ENCODE measurements around the gene RO60.

RO60 gene

DNA sequence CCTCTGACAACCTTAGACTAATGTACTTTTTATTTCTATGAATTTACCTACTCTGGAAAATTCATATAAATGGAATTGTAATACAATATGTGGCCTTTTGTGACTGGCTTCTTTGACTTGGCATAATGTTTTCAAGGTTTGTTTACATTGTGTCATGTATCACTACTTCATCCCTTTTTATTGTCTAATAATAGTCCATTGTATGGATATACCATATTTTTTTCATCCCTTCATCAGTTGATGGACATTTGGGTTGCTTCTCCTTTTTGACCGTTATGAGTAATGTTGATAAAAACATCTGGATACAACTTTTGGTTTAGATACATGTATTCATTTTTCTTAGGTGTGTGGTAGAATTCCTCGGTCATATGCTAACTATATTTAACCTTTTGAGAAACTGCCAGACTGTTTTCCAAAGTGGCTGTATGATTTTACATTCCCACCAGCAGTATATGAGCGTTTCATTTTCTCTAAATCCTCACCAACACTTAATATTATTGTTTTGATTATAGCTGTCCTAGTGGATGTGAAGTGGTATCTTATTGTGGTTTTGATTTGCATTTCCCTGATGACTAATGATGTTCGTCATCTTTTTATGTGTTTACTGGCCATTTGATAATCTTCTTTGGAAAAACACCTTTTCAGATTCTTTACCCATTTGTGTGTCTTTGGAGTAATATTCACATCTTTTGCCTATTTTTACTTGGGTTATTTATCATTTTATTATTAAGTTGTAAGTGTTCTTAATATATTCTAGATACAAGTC is 3.5 kb downstream of the RO60 start:
- DNase-seq: no peak

DNA sequence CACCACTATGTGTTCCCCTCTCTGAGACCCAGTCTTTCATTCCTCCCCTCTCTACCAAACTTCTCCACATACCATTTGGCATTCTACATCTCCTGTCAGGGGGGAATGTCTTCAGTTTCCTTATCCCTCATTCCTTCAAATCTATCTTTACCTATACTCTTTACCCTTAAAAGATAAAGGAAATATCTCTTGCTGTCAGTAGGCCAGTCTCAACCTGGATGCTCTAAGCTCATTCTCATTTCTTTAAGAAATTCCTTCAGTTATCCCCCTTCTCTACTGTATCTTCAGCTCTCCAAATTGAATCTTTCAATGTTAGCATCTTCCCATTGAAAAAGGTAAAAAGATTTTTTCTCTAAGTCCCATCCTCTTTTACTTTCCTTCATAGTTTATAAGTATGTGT is 6.5 kb downstream of the RO60 start:
- DNase-seq: no peak

DNA sequence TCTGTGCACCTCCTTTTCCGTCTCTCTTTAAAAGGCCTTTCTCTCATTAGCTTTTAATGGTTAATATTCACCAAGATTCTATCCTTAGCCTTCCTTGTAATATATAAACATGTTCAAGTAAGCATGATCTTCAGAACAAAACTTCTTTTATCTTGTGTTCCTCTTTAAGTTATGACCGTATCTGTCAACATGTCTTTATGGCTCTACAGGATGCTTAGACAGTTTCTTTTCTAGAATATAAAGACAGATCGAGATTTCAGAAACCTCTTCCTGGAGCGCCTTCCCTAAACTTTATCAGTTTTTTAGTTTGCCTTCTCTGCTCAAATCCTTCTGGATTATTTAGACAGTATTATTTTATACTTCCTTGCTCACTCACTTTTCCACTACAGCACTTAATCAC is 7.2 kb downstream of the RO60 start:
- no peak for DNase-seq

DNA sequence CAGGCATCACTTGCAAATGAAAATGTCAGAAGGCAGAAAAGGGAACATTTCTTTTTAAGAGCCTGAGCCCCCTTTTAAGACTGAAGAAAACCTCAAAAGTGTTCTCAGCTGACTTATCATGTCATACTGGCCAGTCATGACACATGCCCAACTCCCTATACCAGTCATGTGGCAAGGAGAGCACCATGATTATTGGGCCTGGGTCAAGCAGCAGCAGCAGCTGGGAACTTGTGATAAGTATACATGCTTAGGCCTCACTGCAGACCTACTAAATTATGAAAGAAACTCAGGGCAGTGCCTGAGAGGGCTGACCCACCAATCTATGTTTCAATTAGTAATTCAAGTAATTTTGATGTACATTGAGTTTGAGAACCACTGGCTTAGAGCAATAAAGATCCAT is 8.6 kb downstream of the RO60 start:
- DNase-seq: no peak

DNA sequence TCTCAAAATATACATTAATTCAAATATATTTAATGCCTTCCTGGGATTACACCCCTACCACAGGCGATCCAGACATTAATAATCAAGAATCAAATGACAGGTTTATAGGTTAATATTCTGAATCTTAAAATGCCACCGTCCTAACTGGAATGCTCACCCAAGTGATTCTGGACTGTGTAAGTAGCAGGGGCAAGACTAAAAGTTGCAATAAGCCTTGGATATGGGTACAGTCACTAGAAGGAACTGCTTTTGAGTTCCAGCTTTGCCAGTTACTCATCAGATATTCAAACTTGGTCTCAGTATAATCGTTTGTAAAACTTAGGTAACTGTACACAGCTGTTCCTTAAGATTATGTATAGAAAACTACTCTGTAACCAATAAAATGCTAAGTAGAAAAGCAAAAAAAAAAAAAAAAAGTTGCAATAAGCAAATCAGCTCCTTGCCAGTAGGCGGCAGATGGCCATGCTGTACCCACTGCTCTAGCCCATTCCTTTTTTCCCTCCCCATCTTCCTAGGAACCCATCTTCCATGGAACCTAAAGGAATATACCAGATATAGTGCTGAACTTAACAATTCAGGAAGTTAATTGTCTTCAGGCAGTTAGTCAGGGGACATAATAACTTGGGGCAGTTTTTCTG is 10.5 kb downstream of the RO60 start:
- DNase-seq: no peak

DNA sequence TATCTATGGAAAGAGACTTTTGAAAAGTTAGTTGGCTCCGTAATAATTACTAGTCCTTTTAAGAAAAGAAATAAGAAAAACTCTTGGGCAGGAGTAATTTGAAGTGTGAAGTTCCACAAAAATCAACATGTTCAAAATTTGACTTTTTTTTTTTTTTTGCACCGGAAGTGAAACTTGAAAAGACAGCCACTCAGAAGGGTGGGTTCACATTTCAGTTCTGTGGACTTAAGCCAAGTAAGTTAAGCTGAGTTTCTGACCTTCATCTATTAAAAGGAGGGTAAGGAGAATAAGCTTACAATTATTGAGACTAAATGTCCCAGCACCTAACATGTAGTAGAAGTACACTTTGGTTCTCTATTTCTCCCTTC is 11.0 kb downstream of the RO60 start:
- no peak for DNase-seq

DNA sequence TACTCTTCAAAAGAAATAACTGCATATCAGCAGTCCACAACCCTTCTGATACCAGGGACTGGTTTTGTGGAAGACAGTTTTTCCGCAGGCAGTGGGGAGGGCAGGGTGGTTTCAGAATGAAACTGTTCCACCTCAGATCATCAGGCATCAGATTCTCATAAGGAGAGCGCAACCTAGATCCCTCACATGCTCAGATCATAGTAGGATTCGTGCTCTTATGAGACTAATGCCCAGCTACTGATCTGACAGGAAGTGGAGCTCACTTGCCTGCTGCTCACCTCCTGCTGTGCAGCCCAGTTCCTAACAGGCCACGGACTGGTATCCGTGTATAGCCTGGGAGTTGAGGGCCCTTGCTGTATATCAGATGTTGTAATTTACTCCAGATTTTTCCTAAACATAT is 11.5 kb downstream of the RO60 start:
- DNase-seq: no peak

DNA sequence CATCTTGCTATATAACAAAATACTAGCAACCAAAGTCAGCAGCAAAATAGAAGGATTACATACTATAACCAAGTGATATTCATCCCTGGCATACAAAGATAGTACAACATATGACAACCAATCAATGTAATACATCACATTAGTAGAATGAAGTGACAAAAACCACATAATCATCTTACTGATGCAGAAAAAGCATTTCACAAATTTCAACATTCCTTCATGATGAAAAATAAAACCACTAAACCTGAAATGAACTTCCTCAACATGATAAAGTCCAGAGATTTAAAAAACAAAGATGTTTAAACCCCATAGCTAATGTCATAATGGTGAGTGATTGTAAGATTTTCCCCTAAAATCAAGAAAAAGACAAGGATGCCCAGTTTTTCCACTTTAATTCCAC is 18.6 kb downstream of the RO60 start:
- DNase-seq: no peak

DNA sequence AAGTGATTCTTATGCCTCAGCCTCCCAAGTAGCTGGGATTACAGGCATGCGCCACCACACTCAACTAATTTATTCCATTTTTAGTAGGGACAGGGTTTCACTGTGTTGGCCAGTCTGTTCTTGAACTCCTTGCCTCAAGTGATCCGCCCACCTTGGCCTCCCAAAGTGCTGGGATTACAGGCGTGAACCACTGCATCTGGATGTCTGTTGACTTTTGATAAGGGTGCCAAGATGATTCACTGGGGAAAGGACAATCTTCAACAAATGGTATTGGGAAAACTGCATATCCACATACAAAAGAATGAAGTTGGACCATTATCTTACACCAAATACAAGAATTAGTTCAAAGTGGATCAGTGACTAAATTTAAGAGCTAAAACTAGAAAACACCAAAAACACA is 19.8 kb downstream of the RO60 start:
- DNase-seq: no peak

DNA sequence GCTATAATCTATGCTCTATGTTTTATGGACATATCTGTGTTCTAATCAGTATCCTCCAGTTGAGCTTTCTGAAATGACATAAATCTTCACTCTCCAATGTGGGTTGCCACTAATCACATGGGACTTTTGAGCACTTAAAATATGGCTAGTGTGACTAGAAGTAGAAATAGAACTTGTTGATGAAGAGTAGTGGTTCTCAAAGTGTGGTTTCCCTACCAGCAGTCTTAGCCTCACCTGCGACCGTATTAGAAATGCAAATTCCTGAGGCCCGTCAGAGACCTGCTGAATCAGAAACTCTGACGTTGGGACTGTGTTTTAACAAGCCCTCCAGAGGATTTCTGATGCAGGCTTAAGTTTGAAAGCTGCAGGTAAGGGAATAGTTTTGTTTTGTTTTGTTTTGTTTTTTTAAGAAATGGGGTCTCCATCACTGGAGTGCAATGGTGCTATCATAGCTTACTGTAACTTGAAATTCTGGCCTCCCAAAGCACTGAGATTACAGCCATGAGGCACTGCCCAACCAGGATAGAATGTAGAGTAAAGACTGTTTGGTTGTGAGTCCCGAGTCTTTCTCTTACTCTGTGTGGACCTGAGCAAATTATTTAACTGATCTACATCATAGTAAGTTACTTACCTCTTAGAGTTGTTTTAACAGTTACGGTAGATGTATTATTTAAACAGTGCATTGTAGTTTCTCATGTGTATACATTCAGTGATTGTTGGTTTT is 24.1 kb downstream of the RO60 start:
- DNase-seq: no peak

DNA sequence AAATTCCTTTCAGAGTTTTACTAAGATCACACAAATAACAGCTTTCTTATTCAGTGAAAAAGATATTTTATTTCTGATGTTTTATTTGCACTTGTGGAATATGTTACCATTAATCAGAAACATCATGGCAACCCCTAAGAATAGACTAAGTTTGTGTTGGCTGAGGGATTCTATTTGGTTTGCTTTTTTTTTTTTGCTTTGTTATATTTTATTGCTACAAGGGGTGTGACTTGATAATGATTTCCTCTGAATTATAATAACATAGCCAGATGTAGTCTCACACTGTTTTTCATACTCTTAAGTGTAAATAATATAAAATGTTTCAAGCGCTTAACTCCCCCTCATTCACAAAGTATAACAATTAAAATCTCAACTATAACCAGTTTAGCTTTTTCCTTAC is 25.9 kb downstream of the RO60 start:
- DNase-seq: no peak

DNA sequence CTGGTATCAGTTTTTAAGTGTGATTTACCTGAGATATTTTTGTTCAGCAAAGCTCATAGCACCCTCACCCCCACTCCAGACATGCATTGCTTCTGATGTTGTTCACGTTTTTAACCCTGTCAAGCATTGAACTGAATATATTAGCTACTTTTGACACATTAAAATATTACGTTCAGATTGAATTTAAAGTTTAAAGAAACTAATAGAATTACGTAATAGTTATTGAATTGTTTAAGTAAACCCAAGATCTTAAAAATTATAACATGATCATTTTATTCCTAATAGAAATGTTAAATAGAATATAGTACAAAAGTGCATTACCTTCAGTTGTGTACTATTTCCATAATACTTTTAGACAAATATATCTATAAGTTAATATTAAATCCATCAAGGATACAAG is 26.9 kb downstream of the RO60 start:
- no peak for DNase-seq

DNA sequence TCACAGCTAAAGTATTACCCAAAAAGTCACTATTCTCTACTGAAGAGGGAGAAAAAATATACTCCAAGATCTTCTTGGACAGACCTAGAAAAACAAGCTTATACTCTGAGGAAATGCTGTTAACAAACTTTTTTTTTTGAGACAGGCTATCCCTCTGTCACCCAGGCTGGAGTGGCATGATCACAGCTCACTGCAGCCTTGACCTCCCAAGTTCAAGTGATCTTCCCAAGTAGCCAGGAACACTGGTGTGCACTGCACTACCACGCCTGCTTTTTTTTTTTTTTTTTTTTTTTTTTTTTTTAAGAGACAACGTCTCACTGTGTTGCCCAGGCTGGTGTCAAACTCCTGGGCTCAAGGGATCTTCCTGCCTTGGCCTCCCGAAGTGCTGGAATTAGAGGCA is 28.5 kb downstream of the RO60 start:
- no peak for DNase-seq

DNA sequence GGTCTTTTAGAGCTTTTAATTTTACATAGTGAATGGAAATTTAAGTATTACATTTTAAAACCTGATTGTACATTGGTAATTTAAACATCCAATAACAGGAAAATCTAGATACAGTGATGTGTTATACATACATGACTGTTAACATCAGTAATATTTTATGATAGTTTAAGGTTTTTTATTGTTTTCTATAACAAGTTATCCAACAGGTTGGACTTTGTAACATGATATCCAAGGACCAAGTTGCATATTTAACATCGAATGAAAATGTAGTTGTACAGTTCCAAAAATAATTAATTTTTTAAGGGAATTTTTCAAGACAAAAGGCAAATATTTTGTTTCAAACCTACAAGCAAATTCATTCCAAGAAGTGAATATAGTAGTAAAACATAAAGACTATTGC is 31.5 kb downstream of the RO60 start:
- DNase-seq: no peak

DNA sequence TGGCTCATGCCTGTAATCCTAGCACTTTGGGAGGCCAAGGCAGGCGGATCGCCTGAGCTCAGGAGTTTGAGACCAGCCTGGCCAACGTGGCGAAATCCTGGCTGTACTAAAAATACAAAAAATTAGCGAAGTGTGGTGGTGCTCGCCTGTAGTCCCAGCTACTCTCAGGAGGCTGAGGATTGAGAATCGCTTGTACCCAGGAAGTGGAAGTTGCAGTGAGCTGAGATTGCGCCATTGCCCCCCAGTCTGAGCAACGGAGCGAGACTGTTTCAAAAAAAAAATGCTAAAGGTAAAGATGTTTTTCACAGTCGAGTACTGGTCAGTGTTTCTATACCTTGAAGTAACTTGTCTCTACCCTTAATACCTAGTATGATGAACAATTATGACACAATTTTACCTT is 34.7 kb downstream of the RO60 start:
- no peak for DNase-seq

DNA sequence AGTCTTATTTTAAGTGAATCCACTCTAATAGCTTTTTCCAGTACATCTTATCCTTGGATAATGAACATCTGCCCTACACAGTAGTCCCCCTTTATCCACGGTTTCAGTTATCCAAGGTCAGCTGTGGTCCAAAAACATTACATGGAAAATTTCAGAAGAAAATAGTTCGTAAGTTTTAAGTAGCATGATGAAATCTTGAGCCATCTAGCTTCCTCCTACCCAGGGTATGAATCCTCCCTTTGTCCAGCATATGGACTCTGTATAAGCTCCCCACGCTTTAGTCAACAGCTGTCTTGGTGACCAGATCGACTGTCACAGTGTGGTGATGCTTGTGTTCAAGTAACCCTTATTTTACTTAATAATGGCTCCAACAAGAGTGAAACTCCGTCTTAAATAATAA is 43.2 kb downstream of the RO60 start:
- no peak for DNase-seq

DNA sequence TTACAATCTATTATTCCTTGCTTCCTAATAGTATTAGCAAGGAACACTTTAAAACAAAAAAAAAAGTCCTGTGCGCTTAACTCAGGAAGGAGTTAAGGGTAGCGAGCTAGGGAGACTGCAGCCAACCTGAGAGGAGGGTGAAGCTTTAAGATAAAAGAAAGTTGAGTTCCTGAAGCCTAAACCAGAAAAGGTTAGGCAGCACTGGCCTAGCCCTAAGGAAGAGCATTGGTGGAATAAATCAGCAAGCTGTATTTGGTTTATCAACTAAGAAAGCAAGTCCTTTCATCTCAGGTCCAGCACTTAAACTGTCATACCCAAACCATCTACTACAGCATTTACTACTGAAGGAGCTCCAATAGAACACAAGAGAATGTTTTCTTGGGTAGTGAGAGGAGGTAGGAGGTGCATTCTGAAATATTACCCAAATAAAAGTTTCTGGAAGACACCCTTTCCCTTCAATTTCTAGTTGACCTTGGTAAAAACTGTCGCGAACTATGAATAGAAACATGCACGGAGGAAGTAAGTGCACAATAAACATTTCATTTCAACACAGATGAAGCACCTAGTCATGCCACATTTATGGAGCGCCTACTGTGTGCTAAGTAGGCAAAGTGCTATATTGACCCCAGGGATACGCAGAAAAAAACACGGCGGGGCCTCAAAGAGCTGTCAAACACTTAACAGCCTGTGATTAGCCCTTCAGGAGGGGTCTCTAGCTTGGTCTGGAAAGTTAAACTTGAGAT is 44.5 kb downstream of the RO60 start:
- no peak for DNase-seq

DNA sequence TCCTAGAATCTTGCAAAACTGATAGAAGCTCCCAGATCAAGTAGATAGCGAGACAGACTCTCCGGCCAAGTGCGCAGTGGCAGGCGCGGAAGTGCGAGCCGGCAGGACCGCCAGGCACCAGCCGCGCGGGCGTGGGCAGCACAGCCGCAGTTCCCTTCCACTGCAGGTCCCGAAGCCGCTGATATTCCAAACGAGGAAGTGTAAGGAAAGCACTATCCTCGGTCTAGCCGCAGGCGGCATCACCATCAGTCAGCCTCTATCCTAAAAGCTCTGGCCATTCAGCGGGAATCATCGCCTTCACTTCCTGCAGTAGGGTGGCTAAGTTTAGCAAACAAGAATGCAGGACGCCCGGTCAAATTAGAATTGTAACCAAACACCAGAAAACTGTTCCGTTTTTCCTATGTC is 45.1 kb downstream of the RO60 start:
- DNase-seq: no peak

DNA sequence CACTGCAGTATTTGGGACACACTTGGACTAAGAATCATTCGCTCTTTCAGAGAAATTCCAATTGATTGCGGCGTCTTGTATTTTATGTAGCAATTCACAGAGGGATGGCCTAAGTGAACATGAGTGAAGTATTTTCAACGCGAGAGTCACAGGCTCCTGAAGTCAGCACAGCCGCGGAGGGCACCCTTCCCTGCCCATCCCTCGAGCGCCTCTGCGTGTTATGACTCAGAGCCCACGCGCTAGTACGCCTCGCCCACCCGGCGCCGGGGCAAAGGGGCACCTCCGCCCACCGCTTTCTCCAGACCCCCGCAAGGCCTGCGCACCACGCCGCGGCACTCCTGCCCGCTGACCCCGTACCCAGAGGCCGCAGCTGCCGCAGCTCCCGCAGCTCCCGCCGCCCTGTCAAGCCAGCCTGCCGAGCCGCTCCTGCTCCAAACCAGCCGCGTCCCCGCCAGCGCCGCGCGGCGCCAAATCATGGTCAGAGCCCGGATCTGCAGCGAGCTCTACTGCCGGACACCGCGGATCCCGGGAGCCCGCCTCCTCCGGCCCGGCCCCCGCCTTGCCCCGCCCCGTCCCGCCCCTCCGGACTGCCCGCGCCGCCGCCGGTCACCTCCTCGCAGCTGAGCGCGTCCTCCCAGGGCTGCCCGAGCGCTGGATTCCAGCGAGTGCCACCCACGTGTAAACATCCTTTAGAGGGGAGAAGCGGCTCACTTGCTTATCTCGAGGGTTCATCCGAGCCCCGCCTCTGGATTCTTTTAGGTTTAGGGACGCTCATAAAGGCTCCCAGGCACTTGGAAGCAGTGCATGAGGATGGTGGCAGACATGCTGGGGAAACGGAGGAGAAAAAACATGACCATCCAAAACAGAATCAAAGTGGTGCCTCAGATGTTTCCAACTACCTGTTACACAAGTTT is 45.8 kb downstream of the RO60 start, which contains the start of gene GLRX2:
Gene GLRX2 (minus strand): TSS at position 508 of the 914 bp plus-strand sequence. CDS start 32 bp downstream, at position 476.
- DNase-seq: no peak

DNA sequence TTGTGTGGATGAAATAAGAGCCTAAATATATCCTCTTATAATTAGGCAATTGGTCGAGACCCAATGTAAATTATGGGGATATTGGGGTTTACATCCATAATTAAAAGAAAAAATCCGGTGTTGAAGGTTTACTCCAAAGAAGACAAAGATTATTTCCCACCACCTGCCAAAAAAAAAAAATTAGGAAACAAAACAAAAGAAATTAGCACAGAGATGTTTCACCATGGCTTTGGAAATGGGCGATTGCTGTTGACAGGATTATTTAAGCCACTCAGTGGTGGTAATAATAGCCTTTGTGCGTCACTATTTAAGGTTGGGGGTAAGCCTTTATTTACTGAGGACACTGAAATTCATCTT is 46.4 kb downstream of the RO60 start:
- no peak for DNase-seq

DNA sequence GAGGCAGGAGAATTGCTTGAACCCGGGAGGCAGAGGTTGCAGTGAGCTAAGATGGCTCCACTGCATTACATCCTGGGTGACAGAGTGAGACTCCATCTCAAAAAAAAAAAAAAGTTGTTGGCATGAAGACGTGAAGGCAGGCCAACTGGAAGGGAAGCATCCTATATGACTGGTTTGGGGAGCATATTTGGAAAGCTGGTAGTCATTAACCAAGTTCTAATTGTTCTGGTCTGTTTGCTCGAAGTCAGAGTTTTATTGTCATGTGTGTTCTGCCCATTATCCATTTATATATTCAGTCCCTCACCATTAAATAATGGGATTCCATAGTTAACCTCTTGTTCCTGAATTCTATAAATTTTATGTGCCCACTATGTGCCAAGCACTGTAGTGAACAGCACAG is 49.1 kb downstream of the RO60 start:
- DNase-seq: no peak

Measured in NCI-H1436 treated with DMSO at 0.1 percent for 48 hours (cell line).